ENCODE results near the gene CD274.

- TF ChIP-seq CTCF (IDR thresholded peaks at IDR 0.05 in 2 of 3, conservative IDR thresholded peaks at IDR 0.05 in 1 of 3; ENCODE audit: control insufficient read depth in 2 of 3, extremely low read depth in 1 of 3, insufficient read depth in 1 of 3, low read depth in 3 of 3, low read length in 3 of 3), result no peak
- TF ChIP-seq MAX (IDR thresholded peaks at IDR 0.05; ENCODE audit: low read depth, low read length), result no peak
- no peak for TF ChIP-seq POLR2A (IDR thresholded peaks at IDR 0.05; ENCODE audit: low read depth, low read length)
- no peak for TF ChIP-seq BCL3 (IDR thresholded peaks at IDR 0.05; ENCODE audit: borderline replicate concordance, insufficient read depth, low read depth, low read length, poor library complexity, severe bottlenecking)
These were observed 68.6 kb downstream of the CD274 start for GRCh38 chr9:5518937-5519319.

Measured in GM12878 (cell line).